IPS-NIHi7 (cell line): ENCODE data around the gene WDR48.
"Not testable (repeated sequence)": the region's sequence is repeated elsewhere in the genome, so short reads cannot be mapped to it uniquely, and the experiment has no call there.

ENCODE experiments used
- DNase-seq: peaks from one replicate; pipeline ENCODE4 v3.0.0; 2012; ENCODE audit warnings: mixed read lengths; ENCODE audit errors: extremely low spot score

Gene WDR48

GRCh38 chr3:39051649-39052561 lies at the start of gene WDR48, which contains the start of gene SCN11A:
TSS of gene WDR48 (plus strand) at chr3:39052016. CDS start at chr3:39052026, 10 bp downstream.
TSS of gene SCN11A (minus strand) at chr3:39051944. CDS start at chr3:38950362, 101,582 bp downstream.
- peak; percentile 90 for DNase-seq

GRCh38 chr3:39005295-39005694 lies 46.5 kb upstream of the WDR48 start:
- no peak for DNase-seq

- no peak for DNase-seq
Measured at GRCh38 chr3:39011191-39011736, 40.6 kb upstream of the WDR48 start.

- peak; percentile 73 for DNase-seq
Measured at GRCh38 chr3:39013289-39013688, 38.5 kb upstream of the WDR48 start.

GRCh38 chr3:39013921-39014509 lies 37.8 kb upstream of the WDR48 start:
- DNase-seq = no peak

DNA sequence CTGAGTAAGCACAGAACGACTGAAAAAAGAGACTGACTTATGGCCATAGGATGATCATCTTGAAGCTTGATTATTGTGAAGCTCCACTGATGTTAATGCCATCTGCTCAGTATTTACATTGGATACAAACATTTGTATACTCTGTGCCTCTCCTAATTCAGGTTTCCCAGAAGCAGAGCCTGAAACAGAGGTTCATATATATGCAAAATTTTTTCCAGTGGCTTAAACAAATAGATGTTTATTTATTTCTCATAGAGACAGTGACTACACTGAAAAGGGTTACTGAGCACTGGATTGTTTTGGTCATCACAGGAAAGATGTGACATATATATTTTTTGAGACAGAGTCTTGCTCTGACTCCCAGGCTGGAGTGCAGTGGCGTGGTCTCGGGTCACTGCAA lies 36.4 kb upstream of the WDR48 start:
- DNase-seq = no peak

DNA sequence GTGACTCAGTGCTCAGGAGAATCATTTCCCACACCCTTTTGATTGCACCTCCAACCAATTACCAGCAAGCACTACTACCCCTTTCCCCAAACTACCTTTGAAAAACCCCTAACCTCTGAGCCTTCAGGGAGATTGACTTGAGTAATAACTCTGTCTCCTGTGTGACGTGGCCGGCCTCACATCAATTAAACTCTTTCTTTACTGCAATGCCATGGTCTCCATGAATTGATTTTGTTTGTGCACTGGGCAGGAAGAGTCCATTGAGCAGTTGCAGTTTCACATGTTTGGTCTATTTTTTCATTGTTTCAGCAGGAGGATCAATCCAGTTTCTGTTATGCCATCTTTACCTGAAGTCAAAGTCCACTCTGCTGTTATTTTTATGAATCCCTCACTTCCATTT lies 32.5 kb upstream of the WDR48 start:
- DNase-seq = no peak

DNA sequence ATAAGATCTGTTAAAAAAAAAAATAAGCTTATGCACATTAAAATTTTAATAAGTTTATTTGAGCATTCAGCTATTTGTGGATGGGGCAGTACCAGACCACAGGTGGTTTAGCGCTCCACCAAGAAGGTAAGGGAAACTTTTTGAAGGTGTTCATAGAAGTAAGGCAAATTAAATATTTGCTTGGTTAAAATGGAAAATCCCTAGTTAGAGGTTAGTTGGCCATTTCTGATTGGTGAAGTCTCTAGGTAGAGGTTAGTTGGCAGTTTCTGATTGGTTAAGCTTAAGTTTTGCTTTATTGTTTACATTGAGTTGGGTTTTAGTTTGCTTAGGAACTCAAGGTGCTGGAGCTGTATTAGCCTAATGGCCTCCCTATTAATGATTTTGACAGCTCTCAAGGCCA lies 30.8 kb upstream of the WDR48 start:
- no peak for DNase-seq

DNA sequence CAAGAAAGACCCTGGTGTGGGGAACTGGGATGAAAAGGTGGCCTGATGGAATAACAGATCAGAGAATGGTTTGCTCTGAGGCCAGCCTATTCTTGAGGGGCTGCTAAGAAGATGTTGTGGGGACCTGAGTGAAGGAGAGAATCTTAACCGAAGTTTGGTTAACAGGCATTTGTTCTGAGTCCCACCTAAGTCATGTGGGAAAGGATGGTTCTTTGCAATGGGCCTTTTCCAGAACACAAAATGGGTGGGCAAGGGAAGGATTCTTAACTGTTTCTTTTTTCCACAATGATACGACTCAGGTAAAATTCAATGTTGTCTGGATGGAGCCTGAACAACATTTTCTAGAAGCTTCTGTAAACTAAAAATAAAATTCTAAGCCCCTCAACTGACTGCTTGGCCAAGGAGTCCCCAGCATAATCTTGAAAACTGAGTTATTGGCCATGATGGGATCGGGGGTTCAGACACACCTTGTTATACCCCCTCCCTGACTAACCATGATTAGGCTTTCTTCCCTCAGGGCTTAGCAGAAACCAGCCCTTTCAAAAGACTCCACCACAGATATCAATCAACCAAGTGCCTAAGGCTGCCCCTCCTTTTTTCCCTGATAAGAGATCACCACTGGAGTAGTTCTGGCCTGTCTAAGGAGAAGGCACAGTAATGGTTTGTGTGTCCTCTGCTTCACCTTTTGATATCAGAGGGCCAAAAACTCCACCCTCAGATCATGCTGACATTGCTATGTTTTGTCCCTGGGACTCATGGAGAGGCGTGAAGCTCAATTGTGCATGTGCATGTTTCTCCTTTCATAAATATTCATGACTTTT lies 30.1 kb upstream of the WDR48 start:
- DNase-seq = no peak

GRCh38 chr3:39022286-39022630 lies 29.6 kb upstream of the WDR48 start:
- DNase-seq = no peak

- DNase-seq = no peak
Measured at GRCh38 chr3:39024497-39024896, 27.3 kb upstream of the WDR48 start.

- DNase-seq = no peak
Measured at GRCh38 chr3:39025222-39025970, 26.4 kb upstream of the WDR48 start.

DNA sequence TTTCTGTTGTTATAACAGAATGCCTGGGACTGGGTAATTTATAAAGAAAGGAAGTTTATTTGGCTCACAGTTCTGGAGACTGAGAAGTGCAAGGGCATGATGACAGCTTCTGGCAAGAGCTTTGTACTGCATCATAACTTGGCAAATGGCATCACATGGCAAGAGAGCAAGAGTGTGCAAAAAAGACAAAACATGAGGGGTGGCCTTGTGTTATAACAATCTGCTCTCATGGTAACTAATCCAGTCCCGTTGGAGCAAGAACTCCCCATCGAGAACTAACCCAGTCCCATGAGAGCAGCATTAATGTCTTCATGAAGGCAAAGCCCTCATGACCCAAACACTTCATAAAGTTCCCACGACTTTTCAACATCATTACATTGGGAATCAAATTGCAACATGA lies 23.3 kb upstream of the WDR48 start:
- DNase-seq = no peak

GRCh38 chr3:39029556-39029955 lies 22.3 kb upstream of the WDR48 start:
- no peak for DNase-seq

DNA sequence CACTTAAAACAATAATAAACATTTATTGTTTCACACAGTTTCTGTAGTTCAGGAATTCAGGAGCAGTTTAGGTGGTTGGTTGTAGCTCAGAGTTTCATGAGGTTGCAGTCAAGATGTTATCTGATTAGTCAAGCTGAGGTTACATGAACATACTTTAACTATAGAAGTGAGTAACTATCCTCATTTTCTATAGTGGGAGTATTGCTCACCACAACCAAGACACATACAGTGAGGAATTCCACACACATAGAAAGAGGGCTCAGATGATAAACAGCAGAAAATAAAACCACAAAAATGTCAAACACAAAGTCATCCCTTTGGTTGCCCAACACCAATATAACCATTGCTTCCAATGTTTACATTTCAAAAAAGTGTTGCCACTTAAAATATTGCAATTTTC lies 13.7 kb upstream of the WDR48 start:
- no peak for DNase-seq

GRCh38 chr3:39050029-39050428 lies 1.8 kb upstream of the WDR48 start:
- no peak for DNase-seq

GRCh38 chr3:39052583-39052982 lies 767 bp downstream of the WDR48 start:
- no peak for DNase-seq

- DNase-seq = no peak
Measured at GRCh38 chr3:39053696-39054095, 1.9 kb downstream of the WDR48 start.

- no peak for DNase-seq
Measured at GRCh38 chr3:39056151-39056550, 4.3 kb downstream of the WDR48 start.

GRCh38 chr3:39061228-39061627 lies 9.4 kb downstream of the WDR48 start:
- DNase-seq = not testable (repeated sequence)

- no peak for DNase-seq
Measured at GRCh38 chr3:39062180-39062579, 10.4 kb downstream of the WDR48 start.
